ENCODE results near the gene PPEF1. TPM values are rescaled to one million over a fixed set of nuclear protein-coding genes. Genes with fewer than 3 reads are reported as not detected.
"Not testable (repeated sequence)": the region's sequence is repeated elsewhere in the genome, so short reads cannot be mapped to it uniquely, and the experiment has no call there.

PPEF1 gene
- total RNA-seq, 1 donor from 2014 or later: not detected

DNA sequence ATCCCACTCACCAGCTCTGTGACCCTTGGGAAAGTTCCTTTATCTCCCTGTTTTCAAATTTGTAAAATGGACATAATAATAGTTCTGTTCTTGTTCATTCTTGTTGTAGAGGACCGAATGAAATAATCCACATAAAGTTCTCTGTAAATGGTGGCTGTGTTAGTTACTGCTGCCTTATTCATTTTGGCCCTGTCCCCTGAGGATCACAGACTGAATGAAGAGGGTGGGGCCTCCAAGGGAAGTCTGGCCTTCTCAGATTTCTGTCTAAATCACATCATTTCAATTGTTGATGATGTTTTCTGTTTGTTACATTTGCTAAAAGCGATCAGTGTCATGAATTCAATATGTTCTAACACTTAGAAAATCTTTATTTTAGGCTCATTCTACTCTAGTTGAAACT, 117.9 kb downstream of the PPEF1 start:
- Histone ChIP-seq H3K36me3 (no peaks in the 10 kb centered on the region), H3K27ac (no peak overlapping the region), H3K9me3 (no peaks in the 10 kb centered on the region), H3K4me1 (no peaks in the 10 kb centered on the region), H3K4me3 (no peak overlapping the region), H3K27me3 (no peaks in the 10 kb centered on the region)
- TF ChIP-seq, protein P1, sequence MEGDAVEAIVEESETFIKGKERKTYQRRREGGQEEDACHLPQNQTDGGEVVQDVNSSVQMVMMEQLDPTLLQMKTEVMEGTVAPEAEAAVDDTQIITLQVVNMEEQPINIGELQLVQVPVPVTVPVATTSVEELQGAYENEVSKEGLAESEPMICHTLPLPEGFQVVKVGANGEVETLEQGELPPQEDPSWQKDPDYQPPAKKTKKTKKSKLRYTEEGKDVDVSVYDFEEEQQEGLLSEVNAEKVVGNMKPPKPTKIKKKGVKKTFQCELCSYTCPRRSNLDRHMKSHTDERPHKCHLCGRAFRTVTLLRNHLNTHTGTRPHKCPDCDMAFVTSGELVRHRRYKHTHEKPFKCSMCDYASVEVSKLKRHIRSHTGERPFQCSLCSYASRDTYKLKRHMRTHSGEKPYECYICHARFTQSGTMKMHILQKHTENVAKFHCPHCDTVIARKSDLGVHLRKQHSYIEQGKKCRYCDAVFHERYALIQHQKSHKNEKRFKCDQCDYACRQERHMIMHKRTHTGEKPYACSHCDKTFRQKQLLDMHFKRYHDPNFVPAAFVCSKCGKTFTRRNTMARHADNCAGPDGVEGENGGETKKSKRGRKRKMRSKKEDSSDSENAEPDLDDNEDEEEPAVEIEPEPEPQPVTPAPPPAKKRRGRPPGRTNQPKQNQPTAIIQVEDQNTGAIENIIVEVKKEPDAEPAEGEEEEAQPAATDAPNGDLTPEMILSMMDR (IDR thresholded peaks at IDR 0.05): no peak
- DNase-seq (ENCODE audit: low spot score in 2 of 2): no peak
- intact Hi-C loops (cut with DNase I): no loop called here

DNA sequence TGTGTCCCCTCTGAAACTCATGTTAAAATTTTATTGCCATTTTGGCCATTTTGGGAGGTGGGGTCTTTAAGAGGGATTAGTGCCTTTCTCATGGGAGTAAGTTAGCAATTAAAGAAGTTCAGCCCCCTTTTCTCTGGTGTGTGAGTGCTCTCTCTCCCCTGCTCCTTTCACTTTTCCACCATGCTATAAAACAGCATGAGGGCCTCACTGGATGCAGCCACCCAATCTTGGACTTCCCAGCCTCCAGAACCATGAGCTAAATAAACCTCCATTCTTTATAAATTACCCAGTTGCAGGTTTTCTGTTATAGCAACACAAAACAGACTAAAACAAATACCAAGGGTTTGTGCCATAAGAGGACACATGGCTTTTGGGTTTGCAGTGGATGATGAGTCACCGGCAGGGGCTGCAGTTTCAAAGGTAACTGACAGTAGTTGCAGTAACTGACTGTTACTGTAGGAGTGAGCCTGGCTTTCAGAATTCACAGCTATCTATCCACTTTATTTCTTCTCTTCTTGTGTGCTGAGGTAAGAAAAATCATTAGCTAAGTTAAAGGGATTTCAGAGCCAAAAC, 121.5 kb downstream of the PPEF1 start:
- H3K36me3 ChIP-seq: no peaks in the 10 kb centered on the region
- no peaks in the 10 kb centered on the region for H3K27me3 ChIP-seq
- H3K9me3 ChIP-seq: no peaks in the 10 kb centered on the region
- intact Hi-C loops (cut with DNase I): no loop called here
- no peak overlapping the region for H3K4me3 ChIP-seq
- no peak for DNase-seq (ENCODE audit: low spot score in 2 of 2)
- TF ChIP-seq, protein P1 (IDR thresholded peaks at IDR 0.05): no peak
- H3K4me1 ChIP-seq: no peaks in the 10 kb centered on the region
- H3K27ac ChIP-seq: no peak overlapping the region

DNA sequence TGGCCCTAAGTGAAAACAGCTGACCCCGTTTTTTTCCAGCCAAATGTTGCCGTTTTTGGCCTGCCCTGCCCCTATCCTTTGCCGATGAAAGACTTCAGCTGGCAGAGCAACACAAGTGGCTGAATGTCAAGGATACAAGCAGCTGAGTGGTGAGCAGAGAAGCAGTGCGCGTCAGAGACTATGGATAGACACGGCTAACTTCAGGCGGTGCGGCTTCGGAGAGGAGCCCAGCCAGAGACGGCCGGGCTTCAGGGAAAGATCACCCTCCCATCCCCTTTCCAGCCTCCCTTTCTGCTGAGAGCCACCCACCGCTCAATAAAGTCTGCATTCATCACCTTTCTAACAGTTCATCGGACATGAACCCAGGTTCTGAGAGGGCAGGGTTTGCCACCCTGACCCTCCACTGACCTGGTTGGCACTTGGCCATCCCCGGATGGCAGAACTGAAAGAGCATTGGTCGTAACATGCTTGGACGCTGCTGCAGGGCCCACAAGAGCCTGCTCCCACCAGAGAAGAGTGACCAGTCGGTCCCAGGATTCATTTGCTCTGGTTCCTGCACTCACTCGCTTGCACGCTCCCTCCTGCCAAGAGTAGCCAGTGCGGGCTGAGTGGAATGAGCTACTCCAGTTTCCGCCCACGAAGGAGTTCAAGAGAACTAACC, 125.8 kb downstream of the PPEF1 start:
- H3K4me3 ChIP-seq: peak overlapping the region in 1 of 2 donors; percentile 37
- intact Hi-C loops (cut with DNase I): loop anchor here (2.0 to 5.0 kb wide), 3 partner anchors 39 to 156 kb away; no protein-coding TSS in a partner anchor

DNA sequence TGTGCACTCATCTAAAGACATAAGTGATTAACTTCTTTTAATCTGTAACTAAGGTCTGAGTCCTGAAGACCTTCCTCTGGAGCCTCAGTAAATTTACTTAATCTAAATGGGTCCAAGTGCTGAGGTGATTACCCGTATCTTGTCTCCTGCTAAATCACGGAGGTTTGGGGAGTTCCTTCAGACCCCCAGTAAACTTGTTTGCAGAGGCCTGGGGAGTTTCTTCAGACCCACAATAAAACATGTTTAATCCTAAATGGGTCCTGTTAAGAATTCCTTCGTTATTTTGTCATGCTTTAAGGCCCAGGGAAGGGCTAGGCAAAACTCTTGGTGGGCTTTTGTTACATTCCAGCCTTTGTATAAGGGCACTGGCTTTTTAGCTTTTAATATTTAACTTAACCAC, 140.5 kb downstream of the PPEF1 start:
- H3K27me3 ChIP-seq; H3K4me3 ChIP-seq; H3K4me1 ChIP-seq; intact Hi-C loops (cut with DNase I); H3K27ac ChIP-seq; DNase-seq (ENCODE audit: low spot score in 2 of 2); H3K9me3 ChIP-seq; H3K36me3 ChIP-seq: not testable (repeated sequence)

More for the DNA sequence above, 125.8 kb downstream of the PPEF1 start:
- H3K9me3 ChIP-seq: no peaks in the 10 kb centered on the region
- H3K36me3 ChIP-seq: no peaks in the 10 kb centered on the region
- DNase-seq (ENCODE audit: low spot score in 2 of 2): peak; percentile 11 to 79
- H3K27ac ChIP-seq: peak overlapping the region; percentile 65 to 72
- TF ChIP-seq, protein P1 (IDR thresholded peaks at IDR 0.05): no peak
- H3K27me3 ChIP-seq: no peaks in the 10 kb centered on the region
- H3K4me1 ChIP-seq: no peaks in the 10 kb centered on the region

DNA sequence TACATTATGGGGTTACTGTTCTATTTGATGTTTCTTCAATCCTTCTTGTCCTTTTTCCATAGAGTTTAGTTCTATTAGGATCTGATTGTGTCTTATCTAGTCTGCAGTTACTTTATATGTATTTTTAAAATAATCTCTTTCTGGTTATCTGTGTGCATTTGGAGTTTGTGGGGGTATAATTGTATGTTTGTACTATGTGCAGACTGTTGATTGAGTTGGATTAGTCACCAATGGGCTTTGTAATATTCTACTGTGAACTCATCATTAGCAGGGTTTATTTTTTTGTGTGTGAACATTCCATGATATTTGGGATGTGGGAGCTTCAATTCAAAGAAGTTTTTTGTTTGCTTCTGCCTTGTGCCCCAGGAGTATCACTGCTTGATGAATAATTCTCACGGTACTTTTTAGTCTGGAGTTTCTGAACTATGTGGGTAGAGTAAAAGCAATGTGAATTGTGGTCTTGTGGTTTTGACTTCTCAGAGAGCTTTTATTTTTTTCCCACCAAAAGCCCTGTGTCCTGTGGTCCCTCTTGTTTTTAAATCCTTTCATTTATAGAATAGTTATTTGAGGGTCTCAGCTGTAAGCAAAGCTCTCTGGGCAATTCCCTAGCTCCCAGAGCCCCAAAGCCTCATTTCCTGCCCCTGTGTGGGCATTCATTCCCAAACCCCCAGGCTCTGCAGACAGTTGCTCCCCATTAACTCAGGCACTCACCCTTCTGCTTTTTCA, 148.6 kb downstream of the PPEF1 start:
- Histone ChIP-seq H3K9me3 (no peaks in the 10 kb centered on the region), H3K4me1 (no peaks in the 10 kb centered on the region), H3K36me3 (no peaks in the 10 kb centered on the region), H3K27ac (no peak overlapping the region), H3K27me3 (no peaks in the 10 kb centered on the region), H3K4me3 (no peak overlapping the region)
- no peak for DNase-seq (ENCODE audit: low spot score in 2 of 2)
- intact Hi-C loops (cut with DNase I): no loop called here
- TF ChIP-seq, protein P1 (IDR thresholded peaks at IDR 0.05): no peak

DNA sequence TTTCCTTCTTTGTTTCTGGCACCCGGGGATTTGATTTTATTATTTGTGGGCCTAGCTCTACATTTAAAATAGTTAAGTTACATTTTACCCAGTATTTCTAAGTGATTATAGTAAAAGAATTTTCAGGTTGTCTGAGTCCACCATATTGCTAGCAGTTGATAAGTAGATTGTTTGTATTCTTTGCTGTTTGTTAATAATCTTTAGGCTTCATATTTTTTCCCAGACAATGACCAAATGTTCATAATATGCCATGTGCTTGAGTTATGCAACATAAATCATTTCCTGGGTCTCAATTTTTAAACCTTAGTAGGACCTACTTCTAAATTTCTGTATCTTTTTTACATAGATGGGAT, 149.2 kb downstream of the PPEF1 start:
- intact Hi-C loops (cut with DNase I): no loop called here

More for the DNA sequence above, 149.2 kb downstream of the PPEF1 start:
- H3K27ac ChIP-seq: no peak overlapping the region
- no peak for DNase-seq (ENCODE audit: low spot score in 2 of 2)
- H3K9me3 ChIP-seq: no peaks in the 10 kb centered on the region
- H3K4me1 ChIP-seq: no peaks in the 10 kb centered on the region
- H3K27me3 ChIP-seq: no peaks in the 10 kb centered on the region
- TF ChIP-seq, protein P1 (IDR thresholded peaks at IDR 0.05): no peak
- no peak overlapping the region for H3K4me3 ChIP-seq
- no peaks in the 10 kb centered on the region for H3K36me3 ChIP-seq

Data from ascending aorta (tissue), 2 donors.